NCI-H1417 (cell line): ENCODE measurements around the gene CCZ1.
"Not testable (repeated sequence)": the region's sequence is repeated elsewhere in the genome, so short reads cannot be mapped to it uniquely, and the experiment has no call there.

Experiments used
- DNase-seq, 3 experiments: peaks; one replicate each; lab custom pipeline; 2025; lab: John Stamatoyannopoulos, UW

Gene CCZ1

DNA sequence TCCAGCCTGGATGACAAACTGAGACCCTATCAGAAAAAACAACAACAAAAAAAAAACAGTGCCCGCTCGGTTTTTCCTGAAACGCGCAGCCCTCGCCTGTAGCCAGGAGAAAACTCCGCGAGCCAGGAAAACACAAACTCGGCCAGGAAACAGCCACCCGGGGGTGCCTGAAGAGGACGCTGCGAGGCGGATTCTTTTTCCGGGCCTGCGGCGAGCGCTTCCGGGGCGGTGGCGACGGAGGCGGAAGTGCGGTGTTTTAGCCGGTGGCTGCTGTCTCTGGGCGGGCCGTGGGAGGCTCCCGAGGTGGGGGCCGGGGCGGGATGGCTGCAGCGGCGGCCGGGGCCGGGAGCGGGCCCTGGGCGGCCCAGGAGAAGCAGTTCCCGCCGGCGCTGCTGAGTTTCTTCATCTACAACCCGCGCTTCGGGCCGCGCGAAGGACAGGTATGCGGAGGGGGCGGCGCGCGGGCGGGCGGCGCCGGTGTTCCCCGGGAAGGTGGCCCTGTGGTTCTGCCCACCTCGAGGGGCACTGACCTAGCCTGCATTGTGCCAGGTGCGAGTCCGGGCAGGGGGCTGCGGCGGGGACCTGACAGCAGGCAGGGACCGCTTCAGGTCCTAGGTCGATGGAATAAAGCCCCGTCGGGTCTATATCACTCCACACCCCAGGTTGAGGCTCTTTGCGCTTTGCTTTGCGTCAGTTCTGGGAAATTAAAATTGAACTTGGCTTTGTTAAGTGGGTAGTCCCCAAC is at the start of gene CCZ1:
TSS of gene CCZ1 (plus strand) at position 254 of the 745 bp plus-strand sequence. CDS start at position 321, 67 bp downstream.
- DNase-seq = peak; percentile 25 to 80 (median 73)

DNA sequence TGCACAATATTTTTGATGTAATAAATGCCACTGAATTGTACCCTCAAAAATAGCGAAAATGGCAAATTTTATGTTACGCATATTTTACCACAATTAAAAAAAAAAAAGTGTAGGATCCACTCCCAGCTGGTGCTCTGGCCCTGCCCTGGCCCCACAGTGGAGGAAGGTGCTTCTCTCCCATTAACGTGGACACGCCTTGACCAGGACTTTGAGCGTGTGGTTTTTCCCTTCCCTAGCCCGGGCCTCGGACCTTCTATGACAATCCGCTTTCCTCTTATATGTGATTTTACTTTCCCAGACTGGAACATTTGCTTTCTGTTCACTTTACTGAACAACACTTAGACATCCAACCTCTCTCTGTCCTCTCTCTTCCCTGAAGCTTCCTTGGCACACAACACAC is 47.6 kb upstream of the CCZ1 start:
- DNase-seq = no peak

DNA sequence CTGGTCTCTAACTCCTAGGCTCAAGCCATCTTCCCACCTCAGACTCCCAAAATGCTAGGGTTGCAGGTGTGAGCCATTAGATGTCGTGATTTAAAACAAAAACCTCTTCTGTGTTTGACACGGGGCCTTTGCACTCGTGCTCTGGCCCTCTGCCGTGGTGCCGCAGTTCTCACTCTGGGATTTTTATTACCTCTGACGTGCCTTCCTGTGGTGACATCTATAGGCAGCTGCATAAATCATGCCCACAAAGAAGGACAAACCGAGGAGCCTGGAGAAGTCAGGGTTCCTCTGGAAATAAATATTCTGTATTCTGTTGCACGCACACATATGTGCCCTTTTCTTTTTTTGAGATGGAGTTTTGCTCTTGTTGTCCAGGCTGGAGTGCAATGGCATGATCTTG is 43.8 kb upstream of the CCZ1 start:
- DNase-seq = peak in 1 of 3 experiments; percentile 1

- not testable (repeated sequence) for DNase-seq
Measured at GRCh38 chr7:5857041-5857575, 41.4 kb upstream of the CCZ1 start.

DNA sequence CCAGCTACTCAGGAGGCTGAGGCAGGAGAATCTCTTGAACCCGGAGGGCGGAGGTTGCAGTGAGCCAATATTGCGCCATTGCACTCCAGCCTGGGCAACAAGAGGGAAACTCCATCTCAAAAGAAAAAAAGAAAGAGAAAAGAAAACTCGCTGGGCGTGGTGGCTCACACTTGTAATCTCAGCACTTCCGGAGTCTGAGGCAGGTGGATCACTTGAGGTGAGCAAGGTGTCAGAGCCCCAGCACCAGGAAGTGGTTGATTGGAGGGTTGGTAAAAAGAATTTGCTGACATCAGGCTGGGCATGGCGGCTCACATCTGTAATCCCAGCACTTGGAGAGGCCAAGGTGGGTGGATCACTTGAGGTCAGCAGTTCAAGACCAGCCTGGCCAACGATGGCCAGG is 40.0 kb upstream of the CCZ1 start:
- not testable (repeated sequence) for DNase-seq

DNA sequence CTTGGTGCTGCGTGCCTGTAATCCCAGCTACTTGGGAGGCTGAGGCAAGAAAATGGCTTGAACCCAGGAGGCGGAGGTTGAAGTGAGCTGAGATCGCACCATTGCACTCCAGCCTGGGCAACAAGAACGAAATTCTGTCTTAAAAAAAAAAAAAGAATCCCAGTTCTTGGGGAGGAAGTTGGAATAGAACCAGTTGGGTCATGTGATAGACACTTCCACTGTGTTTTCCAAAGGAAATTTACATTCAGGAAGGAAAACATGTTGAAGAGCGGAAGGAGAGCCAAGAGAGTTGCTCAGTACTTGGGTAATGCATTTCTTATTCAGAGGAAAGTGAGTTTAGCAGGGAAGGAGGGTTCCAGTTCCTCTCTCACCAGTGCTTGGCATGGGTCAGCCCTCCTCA is 37.3 kb upstream of the CCZ1 start:
- DNase-seq = not testable (repeated sequence)

DNA sequence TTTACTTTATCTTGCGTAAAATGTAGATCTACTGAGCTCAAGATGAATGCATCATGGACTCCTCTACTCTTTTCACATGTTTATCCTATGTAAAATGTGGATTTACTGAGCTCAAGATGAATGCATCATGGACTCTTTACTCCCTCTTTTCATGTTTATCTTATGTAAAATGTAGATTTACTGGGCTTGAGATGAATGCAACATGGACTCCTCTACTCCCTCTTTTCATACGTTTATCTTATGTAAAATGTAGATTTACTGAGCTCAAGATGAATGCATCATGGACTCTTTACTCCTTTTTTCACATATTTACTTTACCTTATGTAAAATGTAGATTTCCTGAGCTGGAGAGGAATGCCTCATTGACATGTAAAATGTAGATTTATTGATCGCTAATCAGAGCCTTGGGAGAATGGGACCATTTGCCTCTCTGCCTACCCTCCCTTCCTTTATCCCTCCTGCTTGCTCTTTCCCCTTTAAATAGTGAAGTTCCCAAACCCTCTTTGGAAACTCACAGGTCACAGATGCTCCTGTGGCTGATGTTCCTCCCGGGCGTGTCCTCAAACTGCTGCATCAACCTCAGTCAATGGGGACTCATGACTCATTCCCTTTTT is 35.7 kb upstream of the CCZ1 start:
- not testable (repeated sequence) for DNase-seq

DNA sequence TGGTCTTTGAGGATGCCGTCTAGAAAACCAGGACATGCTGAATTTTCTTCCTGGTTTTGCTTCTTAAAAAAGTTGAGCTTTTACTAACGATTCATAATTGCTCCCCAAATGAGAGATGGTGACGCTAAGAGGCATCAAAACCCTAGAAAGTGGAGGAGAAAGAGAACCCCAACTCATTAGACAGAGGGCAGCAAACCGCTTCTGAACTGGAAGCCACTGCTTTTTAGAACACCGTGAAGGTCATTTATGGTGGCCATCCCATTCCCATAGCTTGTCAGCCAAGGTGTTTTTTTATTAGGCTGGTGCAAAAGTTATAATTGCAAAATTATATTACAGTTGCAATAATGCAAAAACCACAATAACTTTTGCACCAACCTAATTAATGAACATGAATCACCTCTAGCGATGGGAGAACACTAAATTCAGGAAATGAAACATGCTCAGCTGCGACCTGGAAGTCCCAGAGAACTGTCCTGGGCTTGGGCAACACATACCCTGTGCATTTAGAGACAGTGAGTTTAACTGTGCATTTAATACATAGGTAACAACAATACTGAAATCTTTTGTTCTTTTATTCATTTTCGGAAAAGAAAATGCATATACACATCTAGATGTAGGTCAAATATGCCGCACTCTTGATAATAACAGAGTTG is 33.1 kb upstream of the CCZ1 start:
- peak in 1 of 3 experiments; percentile 12 for DNase-seq

DNA sequence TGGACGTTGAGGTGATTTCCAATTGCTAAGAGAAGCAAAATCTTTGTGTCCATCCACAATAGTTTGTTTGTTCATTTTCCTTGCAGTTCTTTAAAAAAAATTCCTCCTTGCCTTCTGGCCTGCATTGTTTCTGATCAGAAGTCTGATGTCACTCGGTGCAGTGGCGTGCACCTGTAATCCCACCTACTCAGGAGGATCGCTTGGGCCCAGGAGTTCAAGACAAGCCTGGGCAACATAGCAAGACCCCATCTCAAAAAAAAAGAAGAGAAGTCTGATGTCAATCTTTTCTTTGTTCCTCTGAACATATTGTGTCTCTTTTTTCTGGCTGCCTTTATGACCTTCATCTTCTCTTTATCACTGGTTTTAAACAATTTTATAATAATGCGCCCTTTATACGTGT is 31.5 kb upstream of the CCZ1 start:
- no peak for DNase-seq

GRCh38 chr7:5868928-5869341 is 29.6 kb upstream of the CCZ1 start:
- not testable (repeated sequence) for DNase-seq

DNA sequence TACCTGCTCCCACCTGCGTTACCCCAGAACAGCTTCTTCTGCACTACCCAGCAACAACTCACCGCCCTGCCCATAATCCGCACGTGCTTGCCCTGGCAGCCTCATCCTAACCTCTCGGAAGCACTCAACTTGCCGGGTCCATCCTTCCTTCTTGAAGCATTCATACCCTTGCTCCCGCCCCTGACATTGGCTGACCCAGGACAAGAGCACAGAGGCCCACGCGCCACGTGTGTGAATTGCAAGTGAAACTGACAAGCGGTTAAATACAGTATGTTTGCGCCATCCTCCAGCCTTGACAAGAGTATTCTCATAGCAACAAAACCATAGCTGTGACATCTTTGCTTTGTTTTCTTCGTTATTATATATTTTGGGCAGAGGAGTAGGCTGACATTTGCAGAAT is 28.8 kb upstream of the CCZ1 start:
- DNase-seq = no peak

DNA sequence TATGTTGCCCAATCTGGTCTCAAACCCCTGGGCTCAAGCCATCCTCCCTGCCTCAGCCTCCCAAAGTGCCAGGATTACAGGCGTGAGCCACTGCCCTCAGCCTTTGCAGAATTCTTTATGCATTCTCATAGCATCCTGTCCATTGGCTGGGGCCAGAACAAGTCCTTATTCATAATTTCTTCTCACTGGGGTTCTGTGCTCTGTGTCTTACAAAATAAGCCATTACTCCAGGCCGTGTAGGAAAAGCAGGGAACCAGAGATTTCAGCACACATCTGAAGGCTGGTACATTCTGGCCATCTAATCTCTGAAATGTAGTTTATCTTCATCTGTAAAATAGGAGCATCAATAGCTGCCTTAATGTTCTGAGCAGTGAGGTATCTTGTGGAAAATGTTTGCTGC is 28.2 kb upstream of the CCZ1 start:
- no peak for DNase-seq

- DNase-seq = peak in 2 of 3 experiments; percentile 7 to 29
Measured at GRCh38 chr7:5872326-5872725, 26.2 kb upstream of the CCZ1 start.

DNA sequence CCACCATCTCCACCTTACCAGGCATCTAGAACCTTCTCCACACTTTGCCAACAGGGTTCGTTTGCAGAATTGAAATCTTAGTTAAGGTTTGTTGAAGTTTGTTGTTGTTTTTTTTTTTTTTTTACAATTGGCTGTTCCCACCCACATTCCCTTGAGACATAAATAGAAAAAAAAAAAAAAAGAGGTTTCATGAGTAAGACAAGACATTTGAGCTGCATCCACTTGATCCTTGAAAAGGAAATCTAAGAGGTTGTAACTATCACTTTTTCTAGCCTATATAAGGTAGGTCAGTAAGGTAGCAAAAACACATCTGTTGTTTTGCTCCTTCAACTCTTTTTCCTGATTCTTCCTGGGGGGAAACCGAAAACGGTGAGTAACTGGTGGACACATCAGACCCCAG is 18.9 kb upstream of the CCZ1 start:
- DNase-seq = not testable (repeated sequence)

- not testable (repeated sequence) for DNase-seq
Measured at GRCh38 chr7:5880106-5880505, 18.4 kb upstream of the CCZ1 start.

GRCh38 chr7:5884431-5884830 is 14.1 kb upstream of the CCZ1 start:
- not testable (repeated sequence) for DNase-seq

- peak in 1 of 3 experiments; percentile 72 for DNase-seq
Measured at GRCh38 chr7:5888021-5888420, 10.5 kb upstream of the CCZ1 start.

GRCh38 chr7:5890244-5890643 is 8.3 kb upstream of the CCZ1 start:
- not testable (repeated sequence) for DNase-seq

- no peak for DNase-seq
Measured at GRCh38 chr7:5892498-5892897, 6.0 kb upstream of the CCZ1 start.

- peak in 2 of 3 experiments; percentile 71 to 89 for DNase-seq
Measured at GRCh38 chr7:5897369-5897919, 1.1 kb upstream of the CCZ1 start.

GRCh38 chr7:5903002-5903401 is 4.5 kb downstream of the CCZ1 start:
- not testable (repeated sequence) for DNase-seq

DNA sequence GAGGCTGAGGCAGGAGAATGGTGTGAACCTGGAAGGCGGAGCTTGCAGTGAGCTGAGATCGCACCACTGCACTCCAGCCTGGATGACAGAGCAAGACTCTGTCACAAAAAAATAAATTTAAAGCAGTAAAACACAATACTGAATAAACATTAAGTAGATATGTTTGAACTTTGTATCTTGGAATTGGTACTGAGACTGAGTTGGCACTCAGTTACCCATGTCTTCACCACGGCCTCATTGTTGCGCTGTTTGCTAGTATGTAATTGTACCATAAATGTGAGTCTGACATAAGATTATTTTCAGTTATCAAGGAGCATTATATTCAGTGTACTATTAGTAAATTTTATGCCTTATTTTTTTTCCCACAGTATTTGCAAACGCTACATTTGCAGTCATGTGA is 6.2 kb downstream of the CCZ1 start:
- not testable (repeated sequence) for DNase-seq
